22Rv1 (cell line): ENCODE data around the gene SUPT5H.

Experiments used
- H3K27ac ChIP-seq: fragments of 450-650 bp; 2 replicates; pipeline ENCODE4 v1.5.1; 2017
- ZFX ChIP-seq: fragments of 450-650 bp; IDR thresholded peaks from 2 replicates; pipeline ENCODE4 v1.6.1; 2017; ENCODE audit warnings: antibody characterized with exemption, borderline replicate concordance
- TF ChIP-seq, protein P1 (sequence below): fragments of 450-650 bp; IDR thresholded peaks from 2 replicates; pipeline ENCODE4 v1.5.1; 2017; ENCODE audit warnings: mild to moderate bottlenecking

SUPT5H gene

DNA sequence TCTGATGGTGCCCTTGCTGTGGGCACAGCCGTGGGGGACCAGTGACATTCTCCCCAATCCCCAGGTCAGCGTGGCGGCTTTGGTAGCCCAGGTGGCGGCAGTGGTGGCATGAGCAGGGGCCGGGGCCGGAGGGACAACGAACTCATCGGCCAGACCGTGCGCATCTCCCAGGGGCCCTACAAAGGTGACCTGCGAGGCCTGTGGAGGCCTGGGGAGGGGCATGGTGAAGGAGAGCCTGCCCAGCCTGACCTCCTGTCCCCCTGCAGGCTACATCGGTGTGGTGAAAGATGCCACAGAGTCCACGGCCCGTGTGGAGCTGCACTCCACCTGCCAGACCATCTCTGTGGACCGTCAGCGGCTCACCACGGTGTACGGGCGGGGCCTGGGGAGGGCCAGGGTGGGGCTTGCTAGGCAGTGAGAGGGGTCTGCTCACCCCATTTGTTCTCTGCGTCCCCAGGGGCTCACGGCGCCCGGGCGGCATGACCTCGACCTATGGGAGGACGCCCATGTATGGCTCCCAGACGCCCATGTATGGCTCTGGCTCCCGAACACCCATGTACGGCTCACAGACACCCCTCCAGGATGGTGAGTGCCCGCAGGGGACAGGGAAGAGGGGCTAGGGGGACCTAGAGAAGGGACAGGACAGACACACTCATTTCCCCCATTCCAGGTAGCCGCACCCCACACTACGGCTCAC lies 27.5 kb downstream of the SUPT5H start:
- H3K27ac ChIP-seq, result no peak overlapping the region

DNA sequence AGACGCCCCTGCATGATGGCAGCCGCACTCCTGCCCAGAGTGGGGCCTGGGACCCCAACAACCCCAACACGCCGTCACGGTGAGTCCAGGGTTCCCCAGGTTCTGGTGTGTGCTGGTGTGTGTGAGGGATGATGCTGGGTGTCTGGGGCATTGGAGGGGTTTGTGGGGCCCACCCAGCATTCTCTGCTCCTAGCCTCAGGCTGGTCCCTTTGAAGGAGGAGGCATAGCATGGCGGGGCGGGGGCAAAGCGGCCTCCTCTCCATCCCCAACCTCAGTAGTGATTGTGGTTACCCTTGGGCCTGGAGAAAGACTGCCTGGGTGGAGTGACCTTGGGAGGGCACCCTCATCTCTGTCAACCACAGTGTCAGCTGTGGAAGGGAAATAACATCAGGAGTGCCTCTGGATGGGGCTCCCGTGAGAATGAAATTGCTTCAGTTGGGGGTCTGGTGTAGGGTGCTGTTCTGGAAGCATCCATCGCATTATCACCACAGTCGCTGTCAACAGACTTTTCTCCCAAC lies 28.1 kb downstream of the SUPT5H start:
- H3K27ac ChIP-seq, result no peak overlapping the region
- TF ChIP-seq, protein P1, sequence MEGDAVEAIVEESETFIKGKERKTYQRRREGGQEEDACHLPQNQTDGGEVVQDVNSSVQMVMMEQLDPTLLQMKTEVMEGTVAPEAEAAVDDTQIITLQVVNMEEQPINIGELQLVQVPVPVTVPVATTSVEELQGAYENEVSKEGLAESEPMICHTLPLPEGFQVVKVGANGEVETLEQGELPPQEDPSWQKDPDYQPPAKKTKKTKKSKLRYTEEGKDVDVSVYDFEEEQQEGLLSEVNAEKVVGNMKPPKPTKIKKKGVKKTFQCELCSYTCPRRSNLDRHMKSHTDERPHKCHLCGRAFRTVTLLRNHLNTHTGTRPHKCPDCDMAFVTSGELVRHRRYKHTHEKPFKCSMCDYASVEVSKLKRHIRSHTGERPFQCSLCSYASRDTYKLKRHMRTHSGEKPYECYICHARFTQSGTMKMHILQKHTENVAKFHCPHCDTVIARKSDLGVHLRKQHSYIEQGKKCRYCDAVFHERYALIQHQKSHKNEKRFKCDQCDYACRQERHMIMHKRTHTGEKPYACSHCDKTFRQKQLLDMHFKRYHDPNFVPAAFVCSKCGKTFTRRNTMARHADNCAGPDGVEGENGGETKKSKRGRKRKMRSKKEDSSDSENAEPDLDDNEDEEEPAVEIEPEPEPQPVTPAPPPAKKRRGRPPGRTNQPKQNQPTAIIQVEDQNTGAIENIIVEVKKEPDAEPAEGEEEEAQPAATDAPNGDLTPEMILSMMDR, result no peak
- no peak for TF ChIP-seq ZFX

More for the DNA sequence above, 27.5 kb downstream of the SUPT5H start:
- TF ChIP-seq, protein P1, result no peak
- TF ChIP-seq ZFX, result no peak

DNA sequence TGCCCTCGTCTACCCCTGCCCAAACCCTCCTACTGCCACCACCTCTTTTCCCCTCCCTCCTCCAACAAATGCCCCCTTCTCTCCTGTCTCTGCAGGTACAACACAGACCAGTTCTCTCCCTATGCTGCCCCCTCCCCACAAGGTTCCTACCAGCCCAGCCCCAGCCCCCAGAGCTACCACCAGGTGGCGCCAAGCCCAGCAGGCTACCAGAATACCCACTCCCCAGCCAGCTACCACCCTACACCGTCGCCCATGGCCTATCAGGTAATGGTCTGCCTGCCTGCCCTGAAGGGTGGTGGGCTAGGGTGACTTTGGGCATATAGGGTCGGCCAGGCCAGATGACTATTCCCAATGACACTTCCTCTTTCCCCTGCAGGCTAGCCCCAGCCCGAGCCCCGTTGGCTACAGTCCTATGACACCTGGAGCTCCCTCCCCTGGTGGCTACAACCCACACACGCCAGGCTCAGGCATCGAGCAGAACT lies 28.8 kb downstream of the SUPT5H start:
- H3K27ac ChIP-seq, result no peak overlapping the region
- no peak for TF ChIP-seq ZFX
- TF ChIP-seq, protein P1, result peak; percentile 95

DNA sequence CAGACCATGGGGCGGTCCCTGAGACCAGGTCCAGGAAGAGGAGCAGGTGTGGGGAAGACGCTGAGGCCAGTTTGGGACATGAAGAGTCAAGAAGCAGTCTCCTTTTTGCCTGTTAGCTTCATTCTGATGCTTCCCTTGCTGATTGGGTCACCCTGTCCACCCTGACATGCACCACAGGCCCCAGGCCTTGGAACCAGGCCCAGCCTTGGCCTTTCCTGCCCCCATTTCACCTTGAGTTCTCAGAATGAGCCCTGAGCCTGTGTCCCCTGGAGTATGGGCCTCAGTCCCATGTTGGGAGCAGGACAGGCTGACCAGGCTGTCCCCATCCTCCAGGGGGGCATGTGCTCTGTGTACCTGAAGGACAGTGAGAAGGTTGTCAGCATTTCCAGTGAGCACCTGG lies 30.4 kb downstream of the SUPT5H start:
- TF ChIP-seq, protein P1, result no peak
- no peak for TF ChIP-seq ZFX
- H3K27ac ChIP-seq, result no peak overlapping the region

DNA sequence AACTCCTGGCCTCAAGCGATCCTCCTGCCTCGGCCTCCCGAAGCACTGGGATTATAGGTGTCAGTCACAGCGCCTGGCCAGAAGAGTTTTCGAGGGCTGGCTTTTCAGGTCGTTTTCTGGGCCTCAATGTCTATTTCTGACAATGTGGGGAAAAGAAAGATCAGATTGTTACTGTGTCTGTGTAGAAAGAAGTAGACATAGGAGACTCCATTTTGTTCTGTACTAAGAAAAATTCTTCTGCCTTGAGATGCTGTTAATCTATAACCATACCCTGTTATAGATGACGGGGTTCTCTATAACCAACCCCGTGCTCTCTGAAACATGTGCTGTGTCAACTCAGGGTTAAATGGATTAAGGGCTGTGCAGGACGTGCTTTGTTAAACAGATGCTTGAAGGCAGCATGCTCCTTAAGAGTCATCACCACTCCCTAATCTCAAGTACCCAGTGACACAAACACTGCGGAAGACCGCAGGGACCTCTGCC lies 34.0 kb downstream of the SUPT5H start:
- peak overlapping the region; percentile 73; the same call in 1 of the 2 replicates for H3K27ac ChIP-seq

DNA sequence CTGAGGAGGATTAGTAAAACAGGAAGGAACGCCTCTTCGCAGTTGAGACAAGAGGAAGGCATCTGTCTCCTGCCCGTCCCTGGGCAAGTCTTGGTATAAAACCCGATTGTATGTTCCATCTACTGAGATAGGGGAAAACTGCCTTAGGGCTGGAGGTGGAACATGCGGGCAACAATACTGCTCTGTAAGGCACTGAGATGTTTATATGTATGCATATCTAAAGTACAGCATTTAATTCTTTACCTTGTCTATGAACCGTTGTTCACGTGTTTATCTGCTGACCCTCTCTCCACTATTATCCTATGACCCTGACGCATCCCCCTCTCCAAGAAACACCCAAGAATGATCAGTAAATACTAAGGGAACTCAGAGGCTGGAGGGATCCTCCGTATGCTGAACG lies 34.5 kb downstream of the SUPT5H start:
- TF ChIP-seq ZFX, result no peak
- TF ChIP-seq, protein P1, result no peak
- peak overlapping the region; percentile 73 for H3K27ac ChIP-seq

DNA sequence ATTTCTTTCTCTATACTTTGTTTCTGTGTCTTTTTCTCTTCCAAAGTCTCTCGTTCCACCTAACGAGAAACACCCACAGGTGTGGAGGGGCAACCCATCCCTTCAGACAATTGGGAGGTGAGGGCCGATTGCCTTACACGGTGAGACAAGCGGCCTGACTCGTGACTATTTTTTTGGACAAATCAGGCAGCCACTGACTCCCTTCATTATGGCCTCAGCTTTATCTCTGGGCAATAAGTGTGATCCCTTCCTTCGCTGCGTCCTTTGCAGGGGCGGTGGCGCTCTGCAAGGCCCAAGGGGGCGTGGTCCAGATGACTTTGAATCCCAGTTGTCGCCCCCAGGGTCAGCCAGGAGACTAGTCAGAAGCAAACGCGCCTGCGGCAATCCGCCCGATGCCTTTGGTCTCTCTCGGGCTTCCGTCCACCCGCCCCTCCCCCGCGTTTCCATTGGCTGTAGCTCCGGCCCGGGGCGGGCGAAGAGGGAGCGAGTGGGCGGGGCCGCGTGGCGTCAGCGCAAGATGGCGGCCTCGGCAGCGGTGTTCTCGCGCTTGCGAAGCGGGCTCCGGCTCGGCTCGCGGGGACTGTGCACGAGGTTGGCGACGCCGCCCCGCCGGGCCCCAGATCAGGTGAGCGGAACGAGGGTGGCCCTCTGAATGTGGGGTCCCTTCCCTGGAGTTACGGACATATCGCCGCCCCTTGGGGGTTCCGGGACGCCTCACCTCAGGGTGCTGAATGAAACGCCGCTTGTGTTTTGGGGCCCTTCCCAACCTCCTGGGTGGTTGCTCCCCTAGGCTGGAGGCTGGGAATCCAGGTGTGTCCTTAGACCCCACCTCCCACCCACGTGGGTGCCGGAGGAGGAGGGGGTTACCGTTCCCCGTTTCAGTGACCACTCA lies 35.2 kb downstream of the SUPT5H start, which contains the start of gene TIMM50:
TSS of gene TIMM50 (plus strand) at position 502 of the 892 bp plus-strand sequence. CDS start at position 518, 16 bp downstream.
- TF ChIP-seq ZFX, result no peak
- TF ChIP-seq, protein P1, result no peak
- H3K27ac ChIP-seq, result peak within 1 kb of the TSS; percentile 73
